ENCODE results near the gene POU4F3.

DNA sequence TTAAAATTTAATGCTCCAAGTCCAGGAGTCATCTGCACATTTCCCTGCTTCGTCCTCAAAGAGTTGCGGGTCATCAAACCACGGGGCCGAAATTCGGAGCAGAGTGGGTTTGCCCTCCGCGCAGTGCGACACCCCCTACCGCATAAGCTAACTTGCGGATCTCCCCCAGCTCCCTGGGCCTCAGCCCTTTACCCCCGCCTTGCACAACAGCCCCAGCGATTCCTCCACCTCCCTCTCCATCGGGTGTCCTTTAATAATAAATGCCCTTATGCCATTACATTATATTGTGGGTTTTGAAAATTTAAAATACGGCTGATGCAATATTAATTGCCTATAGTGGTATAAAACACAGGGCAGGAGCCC lies 3.9 kb downstream of the POU4F3 start:
- TF ChIP-seq, protein P1, sequence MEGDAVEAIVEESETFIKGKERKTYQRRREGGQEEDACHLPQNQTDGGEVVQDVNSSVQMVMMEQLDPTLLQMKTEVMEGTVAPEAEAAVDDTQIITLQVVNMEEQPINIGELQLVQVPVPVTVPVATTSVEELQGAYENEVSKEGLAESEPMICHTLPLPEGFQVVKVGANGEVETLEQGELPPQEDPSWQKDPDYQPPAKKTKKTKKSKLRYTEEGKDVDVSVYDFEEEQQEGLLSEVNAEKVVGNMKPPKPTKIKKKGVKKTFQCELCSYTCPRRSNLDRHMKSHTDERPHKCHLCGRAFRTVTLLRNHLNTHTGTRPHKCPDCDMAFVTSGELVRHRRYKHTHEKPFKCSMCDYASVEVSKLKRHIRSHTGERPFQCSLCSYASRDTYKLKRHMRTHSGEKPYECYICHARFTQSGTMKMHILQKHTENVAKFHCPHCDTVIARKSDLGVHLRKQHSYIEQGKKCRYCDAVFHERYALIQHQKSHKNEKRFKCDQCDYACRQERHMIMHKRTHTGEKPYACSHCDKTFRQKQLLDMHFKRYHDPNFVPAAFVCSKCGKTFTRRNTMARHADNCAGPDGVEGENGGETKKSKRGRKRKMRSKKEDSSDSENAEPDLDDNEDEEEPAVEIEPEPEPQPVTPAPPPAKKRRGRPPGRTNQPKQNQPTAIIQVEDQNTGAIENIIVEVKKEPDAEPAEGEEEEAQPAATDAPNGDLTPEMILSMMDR (IDR thresholded peaks at IDR 0.05 in 8 of 11, conservative IDR thresholded peaks at IDR 0.05 in 3 of 11), result no peak
- TF ChIP-seq POLR2A (IDR thresholded peaks at IDR 0.05), result no peak

Measured in spleen (tissue), 7 donors.